H1 (cell line): ENCODE measurements around the gene FOXF1. TPM values are rescaled to one million over a fixed set of nuclear protein-coding genes. Genes with fewer than 3 reads are reported as not detected.

Source experiments
- CTCF ChIA-PET: fragments of 300-600 bp; sonication (Branson Sonifier 250); formaldehyde crosslinking; loops from one replicate; lab custom pipeline; 2021; ENCODE audit not compliant: partially characterized antibody; lab: Charles Lee
- POLR2A ChIA-PET: fragments of 300-600 bp; sonication (Branson Sonifier 250); formaldehyde crosslinking; loops from one replicate; lab custom pipeline; 2021; ENCODE audit warnings: inconsistent platforms; ENCODE audit not compliant: partially characterized antibody; lab: Charles Lee
- DNase-seq, 2 experiments: peaks; one replicate each; pipeline versions ENCODE4 v3.0.0 to v3.0.0-alpha.2; 2010 to 2022; ENCODE audit warnings: low spot score in 2 of 2, low read depth in 1 of 2, mixed read lengths in 1 of 2
- FAIRE-seq: peaks from 2 replicates; lab custom pipeline; 2011; peaks lifted over from hg19 to GRCh38; lab: Jason Lieb, UNC
- H2AFZ ChIP-seq: 2 replicates; pipeline ENCODE4 v1.8.1; 2012; ENCODE audit warnings: low read length, inconsistent platforms
- H2AK5ac ChIP-seq: 2 replicates; pipeline ENCODE4 v1.6.1; 2013; ENCODE audit warnings: low read depth, low read length
- H2BK120ac ChIP-seq: replicated peaks from 2 replicates; pipeline ENCODE3; 2013; ENCODE audit warnings: low read depth, low read length, inconsistent platforms
- H2BK12ac ChIP-seq: 2 replicates; pipeline ENCODE4 v1.6.1; 2013; ENCODE audit warnings: low read depth, low read length
- H2BK15ac ChIP-seq: 2 replicates; pipeline ENCODE4 v1.6.1; 2013; ENCODE audit warnings: low read length
- H2BK20ac ChIP-seq: 2 replicates; pipeline ENCODE4 v1.6.1; 2013; ENCODE audit warnings: low read length
- H2BK5ac ChIP-seq: 2 replicates; pipeline ENCODE4 v1.6.1; 2013; ENCODE audit warnings: low read depth, low read length
- H3K14ac ChIP-seq: 2 replicates; pipeline ENCODE4 v1.6.1; 2013; ENCODE audit warnings: inconsistent platforms; ENCODE audit not compliant: insufficient read length
- H3K18ac ChIP-seq: 2 replicates; pipeline ENCODE4 v1.6.1; 2013; ENCODE audit warnings: low read length; ENCODE audit errors: extremely low read depth
- H3K23ac ChIP-seq: 2 replicates; pipeline ENCODE4 v1.6.1; 2013; ENCODE audit warnings: inconsistent platforms; ENCODE audit not compliant: insufficient read length
- H3K23me2 ChIP-seq: 2 replicates; pipeline ENCODE4 v1.6.1; 2013; ENCODE audit warnings: low read depth, low read length
- H3K27ac ChIP-seq: 2 replicates; pipeline ENCODE4 v1.6.1; 2011; ENCODE audit warnings: low read depth, low read length, inconsistent platforms
- H3K27me3 ChIP-seq, 4 experiments: replicated peaks in 1 of 4; 1 replicate in 1 of 4; 2 replicates in 3 of 4; pipeline versions ENCODE4 v1.6.1 to v1.8.1; 2011 to 2013; ENCODE audit warnings: low read length in 3 of 4, mild to moderate bottlenecking in 3 of 4, inconsistent platforms in 2 of 4, mixed read lengths in 2 of 4, moderate library complexity in 1 of 4; ENCODE audit not compliant: control insufficient read depth in 3 of 4, insufficient read depth in 3 of 4; ENCODE audit errors: extremely low read depth in 1 of 4
- H3K36me3 ChIP-seq, 4 experiments: 2 replicates each; pipeline versions ENCODE4 v1.6.1 to v1.8.1; 2011 to 2013; ENCODE audit warnings: mild to moderate bottlenecking in 4 of 4, low read length in 3 of 4, moderate library complexity in 2 of 4, control low read depth in 1 of 4, inconsistent platforms in 1 of 4; ENCODE audit not compliant: insufficient read depth in 4 of 4, control insufficient read depth in 2 of 4
- H3K4ac ChIP-seq: replicated peaks from 2 replicates; pipeline ENCODE3; 2013; ENCODE audit warnings: low read length, low read depth, mixed read lengths, inconsistent platforms; ENCODE audit not compliant: insufficient read length
- H3K4me1 ChIP-seq, 4 experiments: replicated peaks in 1 of 4; 1 replicate in 1 of 4; 2 replicates in 3 of 4; pipeline versions ENCODE4 v1.6.1 to v1.8.1; 2011 to 2013; ENCODE audit warnings: low read length in 3 of 4, inconsistent platforms in 2 of 4, mixed read lengths in 1 of 4; ENCODE audit not compliant: insufficient read depth in 4 of 4, control insufficient read depth in 3 of 4
- H3K4me2 ChIP-seq, 2 experiments: 2 replicates each; pipeline versions ENCODE4 v1.6.1 to v1.8.1; 2011 to 2013; ENCODE audit warnings: low read depth in 2 of 2, low read length in 2 of 2, control low read depth in 1 of 2, inconsistent platforms in 1 of 2, mild to moderate bottlenecking in 1 of 2; ENCODE audit not compliant: insufficient read depth in 1 of 2
- H3K4me3 ChIP-seq, 4 experiments: fragments of 200-600, 300-600 bp in 1 of 4; sonication (generic), shearing (Covaris generic), sonication (Bioruptor Twin) in 1 of 4; 2 replicates each; pipeline versions ENCODE4 v1.5.1 to v1.8.1; 2011 to 2016; ENCODE audit warnings: low read length in 4 of 4, low read depth in 3 of 4, control low read depth in 2 of 4, inconsistent platforms in 2 of 4, mild to moderate bottlenecking in 2 of 4, mixed read lengths in 1 of 4, moderate library complexity in 1 of 4; ENCODE audit not compliant: insufficient read depth in 2 of 4; ENCODE audit errors: extremely low read depth in 1 of 4
- H3K56ac ChIP-seq: replicated peaks from 2 replicates; pipeline ENCODE3; 2013; ENCODE audit warnings: low read depth, mild to moderate bottlenecking, mixed read lengths, low read length, inconsistent platforms; ENCODE audit not compliant: insufficient read length
- H3K79me1 ChIP-seq: 2 replicates; pipeline ENCODE4 v1.6.1; 2013; ENCODE audit warnings: low read depth, low read length, control low read depth
- H3K79me2 ChIP-seq, 2 experiments: 2 replicates each; pipeline versions ENCODE4 v1.6.1 to v1.8.1; 2012 to 2013; ENCODE audit warnings: low read length in 2 of 2, mild to moderate bottlenecking in 2 of 2, inconsistent platforms in 1 of 2; ENCODE audit not compliant: insufficient read depth in 2 of 2, control insufficient read depth in 1 of 2
- H3K9ac ChIP-seq, 4 experiments: replicated peaks in 1 of 4; 1 replicate in 1 of 4; 2 replicates in 3 of 4; pipeline versions ENCODE4 v1.6.1 to v1.8.1; 2011 to 2013; ENCODE audit warnings: low read depth in 3 of 4, low read length in 3 of 4, control low read depth in 2 of 4, mild to moderate bottlenecking in 2 of 4, moderate library complexity in 2 of 4, inconsistent platforms in 1 of 4; ENCODE audit errors: extremely low read depth in 1 of 4
- H3K9me3 ChIP-seq, 2 experiments: 2 replicates each; pipeline versions ENCODE4 v1.6.1 to v1.8.1; 2012 to 2013; ENCODE audit warnings: mild to moderate bottlenecking in 2 of 2, moderate library complexity in 2 of 2, control low read depth in 1 of 2, inconsistent platforms in 1 of 2, low read depth in 1 of 2, low read length in 1 of 2, mixed read lengths in 1 of 2; ENCODE audit not compliant: insufficient read depth in 2 of 2
- H4K20me1 ChIP-seq, 2 experiments: replicated peaks in 1 of 2; 2 replicates each; pipeline versions ENCODE3 to v1.8.1; 2011 to 2013; ENCODE audit warnings: inconsistent platforms in 2 of 2, low read length in 2 of 2, mild to moderate bottlenecking in 1 of 2; ENCODE audit not compliant: insufficient read depth in 2 of 2, control insufficient read depth in 1 of 2
- H4K5ac ChIP-seq: 2 replicates; pipeline ENCODE4 v1.6.1; 2013; ENCODE audit warnings: low read length, low read depth, mixed read lengths, inconsistent platforms; ENCODE audit not compliant: insufficient read length
- H4K8ac ChIP-seq: 2 replicates; pipeline ENCODE4 v1.8.0; 2013; ENCODE audit warnings: mild to moderate bottlenecking, moderate library complexity, low read length, inconsistent platforms; ENCODE audit not compliant: insufficient read depth; ENCODE audit errors: extremely low read depth
- H4K91ac ChIP-seq: replicated peaks from 2 replicates; pipeline ENCODE3; 2013; ENCODE audit warnings: low read length, mixed read lengths, inconsistent platforms; ENCODE audit not compliant: insufficient read length
- BRCA1 ChIP-seq: IDR thresholded peaks from 2 replicates; pipeline ENCODE4 v1.6.1; 2012; ENCODE audit warnings: low read depth, low read length, improper control_type of control experiment
- CBX8 ChIP-seq: fragments of 300-800, 300-1000 bp; sonication (generic); IDR thresholded peaks from 2 replicates; pipeline ENCODE4 v1.7.1; 2016; ENCODE audit warnings: low read depth, low read length, borderline replicate concordance
- CEBPB ChIP-seq: IDR thresholded peaks from 2 replicates; pipeline ENCODE4 v1.6.1; 2012; ENCODE audit warnings: low read depth, low read length
- EP300 ChIP-seq, 2 experiments: IDR thresholded peaks; 1 replicate in 1 of 2; 2 replicates in 1 of 2; pipeline ENCODE4 v1.6.1; 2011 to 2012; ENCODE audit warnings: low read depth in 2 of 2, low read length in 2 of 2, mild to moderate bottlenecking in 2 of 2, borderline replicate concordance in 1 of 2, inconsistent platforms in 1 of 2, moderate library complexity in 1 of 2
- GABPA ChIP-seq: IDR thresholded peaks from 2 replicates; pipeline ENCODE4 v1.6.1; 2011; ENCODE audit warnings: mild to moderate bottlenecking, low read length, moderate library complexity, borderline replicate concordance; ENCODE audit not compliant: insufficient read depth
- GTF2F1 ChIP-seq: IDR thresholded peaks from 2 replicates; pipeline ENCODE4 v1.6.1; 2012; ENCODE audit warnings: low read depth, low read length, improper control_type of control experiment, borderline replicate concordance
- HDAC2 ChIP-seq, 2 experiments: fragments of 300-600 bp in 1 of 2; sonication (generic) in 1 of 2; IDR thresholded peaks; 2 replicates each; pipeline ENCODE4 v1.6.1; 2011 to 2012; ENCODE audit warnings: low read depth in 2 of 2, low read length in 2 of 2, mild to moderate bottlenecking in 2 of 2, moderate library complexity in 2 of 2, borderline replicate concordance in 1 of 2, inconsistent platforms in 1 of 2
- POU5F1 ChIP-seq: IDR thresholded peaks from 2 replicates; pipeline ENCODE4 v1.6.1; 2011; ENCODE audit warnings: low read depth, mild to moderate bottlenecking, low read length, moderate library complexity
- RFX5 ChIP-seq: IDR thresholded peaks from 2 replicates; pipeline ENCODE4 v1.6.1; 2011; ENCODE audit warnings: low read depth, low read length, improper control_type of control experiment, borderline replicate concordance
- RNF2 ChIP-seq: fragments of 200-900, 300-1000 bp; sonication (generic); IDR thresholded peaks from 2 replicates; pipeline ENCODE4 v1.7.1; 2016; ENCODE audit warnings: borderline replicate concordance, low read depth, mild to moderate bottlenecking, antibody characterized with exemption, low read length; ENCODE audit not compliant: poor library complexity, severe bottlenecking; ENCODE audit errors: missing control alignments
- SP1 ChIP-seq: IDR thresholded peaks from 2 replicates; pipeline ENCODE4 v1.6.1; 2011; ENCODE audit warnings: low read depth, low read length
- YY1 ChIP-seq: IDR thresholded peaks from 2 replicates; pipeline ENCODE4 v1.6.1; 2011; ENCODE audit warnings: low read depth, mild to moderate bottlenecking, low read length
- WGBS, 2 experiments: shearing (Covaris generic) in 1 of 2; methylation state at CpG; one replicate each; pipeline versions ENCODE4 v1.1.6 to v1.1.7; 2013 to 2015; ENCODE audit warnings: low lambda C conversion rate in 2 of 2, mixed read lengths in 2 of 2, inconsistent platforms in 1 of 2, low coverage in 1 of 2, missing lambda C conversion rate in 1 of 2; ENCODE audit not compliant: insufficient replicate concordance in 2 of 2, insufficient coverage in 1 of 2, insufficient read length in 1 of 2; ENCODE audit errors: extremely low coverage in 1 of 2, missing lambda C conversion rate in 1 of 2; 5-methylcytosine and 5-hydroxymethylcytosine counted together
- polyA plus RNA-seq, 7 experiments: library from polyadenylated mRNA; depleted of rRNA in 3 of 7; stranded (reverse) in 5 of 7; unstranded in 2 of 7; fragments of >200 nt in 5 of 7; fragments of 200-250 nt in 2 of 7; gene quantifications; 1 replicate in 5 of 7; 2 replicates in 1 of 7; 4 replicates in 1 of 7; pipeline versions ENCODE4 v1.2.1 to v1.2.3, GENCODE V29; 2011 to 2013; ENCODE audit warnings: missing spikeins in 2 of 7, mixed read lengths in 2 of 7
- total RNA-seq: library from RNA; stranded (reverse); fragmentation: NEBNext Ultra II Directional; extraction: Animal tissue kit (Norgen Biotek cat#: 25700); gene quantifications from 2 replicates; pipeline ENCODE4 v1.2.1, GENCODE V29; 2021

The FOXF1 gene
- total and polyA plus RNA-seq, 2 of the 8 experiments (the other 6 are each of a cell fraction or from before 2014, with no cell fraction given): 0.02 TPM; not detected in 1

GRCh38 chr16:86466696-86467406 lies 43.5 kb upstream of the FOXF1 start:
- no peak overlapping the region for H3K23ac ChIP-seq
- no peak overlapping the region for H4K5ac ChIP-seq
- H3K56ac ChIP-seq: no peak overlapping the region
- H2BK5ac ChIP-seq: no peak overlapping the region
- no peaks in the 10 kb centered on the region for H3K36me3 ChIP-seq
- ChIA-PET CTCF (interaction anchor here (0.6 to 0.9 kb wide), 3 partner anchors 9 to 51 kb away, joined by 3 to 4 read pairs (median 3); no protein-coding TSS in a partner anchor), POLR2A (interaction anchor here (0.5 kb wide), 1 partner anchor 11 kb away, joined by 3 read pairs; no protein-coding TSS in a partner anchor)
- FAIRE-seq (no peak), DNase-seq (no peak)
- no peak overlapping the region for H4K8ac ChIP-seq
- no peak overlapping the region for H2BK15ac ChIP-seq
- peaks cover 11% of the 10 kb centered on the region; the same call in 1 of the 2 replicates for H3K23me2 ChIP-seq
- WGBS, 2 experiments: 87% methylated on average over 28 of the region's 29 CpGs; no CpG with 5 or more reads in 1 of the 2 experiments
- no peak overlapping the region for H2AFZ ChIP-seq
- no peaks in the 10 kb centered on the region for H3K79me2 ChIP-seq
- peaks cover 6% of the 10 kb centered on the region in 2 experiments for H3K9me3 ChIP-seq
- H3K18ac ChIP-seq: no peak overlapping the region
- H2BK120ac ChIP-seq: no peak overlapping the region
- peaks cover 0 to 5% of the 10 kb centered on the region in 2 experiments for H4K20me1 ChIP-seq
- no peaks in the 10 kb centered on the region for H3K79me1 ChIP-seq
- H3K4me1 ChIP-seq: no peaks in the 10 kb centered on the region
- no peak overlapping the region for H3K9ac ChIP-seq
- no peak overlapping the region for H3K4ac ChIP-seq
- H3K27ac ChIP-seq: no peak overlapping the region
- H3K4me3 ChIP-seq: no peak overlapping the region
- no peak overlapping the region for H2AK5ac ChIP-seq
- no peak overlapping the region for H3K4me2 ChIP-seq
- no peak overlapping the region for H2BK20ac ChIP-seq
- H3K14ac ChIP-seq: no peak overlapping the region
- H3K27me3 ChIP-seq: no peaks in the 10 kb centered on the region; a peak in 1 of 7 replicates
- H4K91ac ChIP-seq: no peak overlapping the region
- no peak overlapping the region for H2BK12ac ChIP-seq
- TF ChIP-seq BRCA1 (no peak), YY1 (no peak), CBX8 (no peak), SP1 (no peak), EP300 (IDR thresholded peaks at IDR 0.05; ENCODE audit: borderline replicate concordance in 1 of 2, low read depth in 2 of 2, low read length in 2 of 2) (no peak), GTF2F1 (no peak), RFX5 (no peak), CEBPB (no peak), HDAC2 (IDR thresholded peaks at IDR 0.05; ENCODE audit: borderline replicate concordance in 1 of 2, low read depth in 2 of 2, low read length in 2 of 2) (no peak), RNF2 (no peak), GABPA (no peak), POU5F1 (no peak)
